ENCODE data around the gene GPX1.

GRCh38 chr3:49327485-49327884 lies 30.7 kb downstream of the GPX1 start:
- TF ChIP-seq SP1 (IDR thresholded peaks at IDR 0.05), result no peak
- TF ChIP-seq HDGF (IDR thresholded peaks at IDR 0.05; ENCODE audit: borderline replicate concordance), result no peak
- no peak for TF ChIP-seq FOXM1 (IDR thresholded peaks at IDR 0.05; ENCODE audit: borderline replicate concordance)
- TF ChIP-seq L3MBTL2 (conservative IDR thresholded peaks at IDR 0.05), result no peak
- no peak for TF ChIP-seq ZNF384 (IDR thresholded peaks at IDR 0.05)
- no peak for TF ChIP-seq ARNT (IDR thresholded peaks at IDR 0.05)
